Liver (tissue), 9 donors: ENCODE results near the gene STAT6. TPM values are rescaled to one million over a fixed set of nuclear protein-coding genes. Genes with fewer than 3 reads are reported as not detected.

ENCODE experiments used
- DNase-seq: peaks from one replicate; pipeline ENCODE4 v3.0.0-alpha.2; 2017; ENCODE audit warnings: low spot score
- H3K27ac ChIP-seq, 2 donors: one replicate each; pipeline ENCODE4 v1.7.0; 2013; ENCODE audit warnings: inconsistent platforms in 2 of 2, low read length in 2 of 2, control low read depth in 1 of 2, low read depth in 1 of 2, mild to moderate bottlenecking in 1 of 2
- H3K27me3 ChIP-seq, 4 donors: one replicate each; pipeline versions ENCODE4 v1.6.1 to v1.7.0; 2013; ENCODE audit warnings: low read length in 3 of 4, inconsistent platforms in 1 of 4, mild to moderate bottlenecking in 1 of 4, moderate library complexity in 1 of 4; ENCODE audit not compliant: control insufficient read depth in 4 of 4, insufficient read depth in 4 of 4
- H3K36me3 ChIP-seq, 4 donors: one replicate each; pipeline versions ENCODE4 v1.6.1 to v1.7.0; 2013; ENCODE audit warnings: low read length in 3 of 4, mild to moderate bottlenecking in 3 of 4, low read depth in 1 of 4, moderate library complexity in 1 of 4; ENCODE audit not compliant: control insufficient read depth in 4 of 4, insufficient read depth in 3 of 4
- H3K4me1 ChIP-seq, 4 donors: one replicate each; pipeline versions ENCODE4 v1.6.1 to v1.7.0; 2013; ENCODE audit warnings: low read length in 3 of 4, mild to moderate bottlenecking in 3 of 4, moderate library complexity in 1 of 4; ENCODE audit not compliant: control insufficient read depth in 4 of 4, insufficient read depth in 4 of 4
- H3K4me3 ChIP-seq, 3 donors: one replicate each; pipeline versions ENCODE4 v1.6.1 to v1.7.0; 2013; ENCODE audit warnings: low read length in 3 of 3, control low read depth in 1 of 3, low read depth in 1 of 3, mild to moderate bottlenecking in 1 of 3
- H3K9ac ChIP-seq, 2 donors: one replicate each; pipeline ENCODE4 v1.7.0; 2013; ENCODE audit warnings: low read length in 2 of 2, mild to moderate bottlenecking in 2 of 2, moderate library complexity in 2 of 2, control low read depth in 1 of 2, low read depth in 1 of 2
- H3K9me3 ChIP-seq, 4 donors: one replicate each; pipeline versions ENCODE4 v1.6.1 to v1.7.0; 2013; ENCODE audit warnings: low read length in 3 of 4; ENCODE audit not compliant: control insufficient read depth in 4 of 4
- ATF3 ChIP-seq: IDR thresholded peaks from 2 replicates; pipeline ENCODE4 v1.6.1; 2016; ENCODE audit warnings: antibody characterized with exemption
- EGR1 ChIP-seq, 2 donors: IDR thresholded peaks; 2 replicates each; pipeline ENCODE4 v1.6.1; 2016 to 2018; ENCODE audit warnings: antibody characterized with exemption in 2 of 2, low read depth in 2 of 2
- FOXA1 ChIP-seq: IDR thresholded peaks from 2 replicates; pipeline ENCODE4 v1.6.1; 2016; ENCODE audit warnings: antibody characterized with exemption
- FOXA2 ChIP-seq: IDR thresholded peaks from 2 replicates; pipeline ENCODE4 v1.6.1; 2016; ENCODE audit warnings: antibody characterized with exemption
- GABPA ChIP-seq, 2 donors: IDR thresholded peaks in 1 of 2; conservative IDR thresholded peaks in 1 of 2; 2 replicates each; pipeline ENCODE4 v1.6.1; 2016; ENCODE audit warnings: antibody characterized with exemption in 2 of 2, mild to moderate bottlenecking in 1 of 2, moderate library complexity in 1 of 2
- HNF4A ChIP-seq, 2 donors: conservative IDR thresholded peaks; 2 replicates each; pipeline ENCODE4 v1.6.1; 2016; ENCODE audit warnings: antibody characterized with exemption in 2 of 2, mild to moderate bottlenecking in 2 of 2
- JUND ChIP-seq, 2 donors: IDR thresholded peaks; 2 replicates each; pipeline ENCODE4 v1.6.1; 2016; ENCODE audit warnings: antibody characterized with exemption in 2 of 2
- MAX ChIP-seq: IDR thresholded peaks from 2 replicates; pipeline ENCODE4 v1.6.1; 2016; ENCODE audit warnings: antibody characterized with exemption
- NR2F2 ChIP-seq: IDR thresholded peaks from 2 replicates; pipeline ENCODE4 v1.6.1; 2016; ENCODE audit warnings: antibody characterized with exemption
- RAD21 ChIP-seq, 2 donors: IDR thresholded peaks; 2 replicates each; pipeline ENCODE4 v1.6.1; 2016; ENCODE audit warnings: antibody characterized with exemption in 2 of 2, mild to moderate bottlenecking in 2 of 2
- REST ChIP-seq: IDR thresholded peaks from 2 replicates; pipeline ENCODE4 v1.6.1; 2016; ENCODE audit warnings: antibody characterized with exemption, mild to moderate bottlenecking
- RXRA ChIP-seq, 2 donors: IDR thresholded peaks; 2 replicates each; pipeline ENCODE4 v1.6.1; 2017 to 2018; ENCODE audit warnings: antibody characterized with exemption in 2 of 2, mild to moderate bottlenecking in 1 of 2
- SP1 ChIP-seq: IDR thresholded peaks from 2 replicates; pipeline ENCODE4 v1.6.1; 2018; ENCODE audit warnings: antibody characterized with exemption, mild to moderate bottlenecking
- TAF1 ChIP-seq: conservative IDR thresholded peaks from 2 replicates; pipeline ENCODE4 v1.6.1; 2016; ENCODE audit warnings: antibody characterized with exemption, mild to moderate bottlenecking
- YY1 ChIP-seq: IDR thresholded peaks from 2 replicates; pipeline ENCODE4 v1.6.1; 2016; ENCODE audit warnings: antibody characterized with exemption, mild to moderate bottlenecking
- WGBS: extraction: QIAGEN DNeasy Blood & Tissue Kit; methylation state at CpG from one replicate; pipeline ENCODE4 v1.1.7; 2013; 5-methylcytosine and 5-hydroxymethylcytosine counted together
- polyA plus RNA-seq, 2 donors: library from polyadenylated mRNA; stranded (reverse) in 1 of 2; unstranded in 1 of 2; fragments of 200-250 nt in 1 of 2; fragments of >200 nt in 1 of 2; fragmentation: Nextera tagmentation in 1 of 2; extraction: Ambion mirVana in 1 of 2; gene quantifications; one replicate each; pipeline versions ENCODE4 v1.2.1 to v1.2.3, GENCODE V29; 2013 to 2015
- total RNA-seq, 2 donors: library from RNA; depleted of rRNA; stranded (reverse); fragments of >200 nt; gene quantifications; one replicate each; pipeline ENCODE4 v1.2.3, GENCODE V29; 2014
- donor health status: healthy.
- donor health status: healthy.
- donor health status: healthy.
- donor health status: healthy.
- donor health status: healthy.

The STAT6 gene
- total and polyA plus RNA-seq, 4 donors, result 27.4 to 57.4 (median 43.6) TPM

GRCh38 chr12:57128519-57129247 is 17.5 kb upstream of the STAT6 start:
- Histone ChIP-seq H3K36me3 (peaks cover 0 to 2% (median 0%) of the 10 kb centered on the region in 4 donors), H3K9ac (peak overlapping the region in 1 of 2 donors; percentile 76), H3K27me3 (no peaks in the 10 kb centered on the region), H3K9me3 (no peaks in the 10 kb centered on the region), H3K4me3 (peak overlapping the region; percentile 72 to 90 (median 78)), H3K27ac (peak overlapping the region; percentile 74 to 79), H3K4me1 (peaks cover 17 to 49% (median 42%) of the 10 kb centered on the region in 4 donors)
- 1% methylated on average over 35 of the region's 35 CpGs for WGBS
- TF ChIP-seq RAD21 (IDR thresholded peaks at IDR 0.05), result no peak
- TF ChIP-seq JUND (IDR thresholded peaks at IDR 0.05), result no peak
- no peak for TF ChIP-seq FOXA1
- TF ChIP-seq ATF3, result no peak
- DNase-seq, result no peak

- Histone ChIP-seq H3K9ac (peak within 1 kb of the TSS; percentile 76 to 79), H3K27ac (peak within 1 kb of the TSS; percentile 87 to 99), H3K27me3 (no peaks in the 10 kb centered on the region), H3K36me3 (peaks cover 0 to 2% (median 0%) of the 10 kb centered on the region in 4 donors), H3K4me3 (peak within 1 kb of the TSS; percentile 72 to 90 (median 78)), H3K4me1 (peaks cover 12 to 42% (median 36%) of the 10 kb centered on the region in 4 donors), H3K9me3 (no peaks in the 10 kb centered on the region)
- TF ChIP-seq RXRA (IDR thresholded peaks at IDR 0.05) (peak; percentile 35), EGR1 (IDR thresholded peaks at IDR 0.05; ENCODE audit: low read depth in 2 of 2) (peak in 1 of 2 donors; percentile 23), YY1 (peak; percentile 51), RAD21 (IDR thresholded peaks at IDR 0.05) (no peak), ATF3 (no peak), REST (peak; percentile 50), SP1 (no peak), TAF1 (no peak), NR2F2 (no peak), FOXA2 (peak; percentile 16), MAX (no peak), HNF4A (conservative IDR thresholded peaks at IDR 0.05) (peak in 1 of 2 donors; percentile 44), GABPA (IDR thresholded peaks at IDR 0.05 in 1 of 2, conservative IDR thresholded peaks at IDR 0.05 in 1 of 2) (no peak)
- DNase-seq, result peak; percentile 78
- under 1% methylated on average over 57 of the region's 57 CpGs for WGBS
These were observed 16.8 kb upstream of the STAT6 start, which contains the start of gene LRP1 for GRCh38 chr12:57127726-57128518. TSS of gene LRP1 (plus strand) at chr12:57128483. CDS start at chr12:57128965, 482 bp downstream.
